Measurements from ENCODE around the gene CPSF3. TPM values are rescaled to one million over a fixed set of nuclear protein-coding genes. Genes with fewer than 3 reads are reported as not detected.

Gene CPSF3
- total RNA-seq, 1 experiment from 2014 or later, result 68.5 TPM

DNA sequence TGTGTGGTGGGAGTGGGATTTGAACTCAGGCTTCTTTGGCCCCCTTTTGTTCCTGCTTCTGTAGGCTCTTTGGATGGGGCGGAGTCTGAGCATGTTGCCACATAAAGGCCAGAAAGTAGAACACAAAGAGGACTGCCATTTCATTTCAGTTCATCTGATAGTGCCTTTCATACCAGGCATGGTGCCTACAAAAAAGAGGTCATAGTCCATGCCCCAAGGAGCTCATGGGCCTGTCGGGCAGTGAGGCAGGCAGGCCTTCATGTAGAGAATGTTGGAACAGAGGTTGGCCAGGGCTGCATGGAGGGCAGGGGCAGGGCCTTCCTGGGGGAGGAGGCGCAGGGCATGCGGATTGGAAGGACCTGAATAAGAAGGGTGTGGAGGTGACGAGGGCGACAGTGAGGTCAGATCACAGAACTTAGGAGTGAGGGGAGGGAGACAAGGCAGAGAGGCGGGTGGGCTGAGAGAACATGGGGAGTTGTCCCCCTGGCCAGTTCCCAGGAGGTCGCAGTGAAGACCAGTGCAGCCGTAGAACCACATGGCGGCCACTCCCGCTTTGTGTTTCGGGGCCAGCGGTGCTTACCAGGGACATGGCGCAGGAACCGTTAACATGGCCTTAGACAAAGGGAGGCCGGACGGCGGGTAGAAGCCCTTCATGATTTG is 49.3 kb upstream of the CPSF3 start:
- TF ChIP-seq ELF1 (IDR thresholded peaks at IDR 0.05; ENCODE audit: borderline replicate concordance, low read depth), result no peak
- BruUV-seq (replicated peaks), result no TSS peak
- Histone ChIP-seq H3K36me3 (ENCODE audit: control insufficient read depth in 1 of 2, insufficient read depth in 2 of 2, low read length in 2 of 2) (no peaks in the 10 kb centered on the region), H3K27me3 (ENCODE audit: insufficient read depth, low read length) (no peaks in the 10 kb centered on the region), H3K4me1 (ENCODE audit: control insufficient read depth in 1 of 2, insufficient read depth in 2 of 2, low read length in 2 of 2) (peaks cover 20 to 22% of the 10 kb centered on the region in 2 experiments), H2AFZ (ENCODE audit: low read depth, low read length, poor library complexity, severe bottlenecking) (no peak overlapping the region), H3K4me3 (replicated peaks in 1 of 2; ENCODE audit: low read depth in 1 of 2, low read length in 2 of 2) (no peak overlapping the region), H3K27ac (ENCODE audit: low read depth, low read length) (no peak overlapping the region), H3K4me2 (ENCODE audit: low read length) (no peak overlapping the region), H3K9ac (ENCODE audit: low read length) (no peak overlapping the region), H3K9me3 (ENCODE audit: control insufficient read depth in 1 of 2, insufficient read depth in 1 of 2, low read depth in 1 of 2, low read length in 2 of 2) (no peaks in the 10 kb centered on the region), H3K79me2 (ENCODE audit: insufficient read depth, low read length) (no peaks in the 10 kb centered on the region), H3K9me2 (ENCODE audit: insufficient read depth) (no peaks in the 10 kb centered on the region), H4K20me1 (ENCODE audit: insufficient read depth) (no peaks in the 10 kb centered on the region)
- intact Hi-C loops (cut with micrococcal nuclease), result no loop called here
- ChIA-PET CTCF (interaction anchor here (1.0 kb wide), 1 partner anchor 231 kb away, joined by 3 read pairs; no protein-coding TSS in a partner anchor), RAD21 (ENCODE audit: low non-redundant PET in 1 of 2, low total read pairs in 2 of 2, uncharacterized antibody in 2 of 2, unreplicated experiment in 2 of 2) (interaction anchor here in 1 of 2 experiments (0.7 kb wide), 1 partner anchor 232 kb away, joined by 4 read pairs; no protein-coding TSS in a partner anchor), POLR2A (interaction anchor here (0.7 kb wide), 1 partner anchor 34 kb away, joined by 3 read pairs; no protein-coding TSS in a partner anchor)
- ATAC-seq (no peak), DNase-seq (ENCODE audit: low read depth, low spot score) (no peak)

DNA sequence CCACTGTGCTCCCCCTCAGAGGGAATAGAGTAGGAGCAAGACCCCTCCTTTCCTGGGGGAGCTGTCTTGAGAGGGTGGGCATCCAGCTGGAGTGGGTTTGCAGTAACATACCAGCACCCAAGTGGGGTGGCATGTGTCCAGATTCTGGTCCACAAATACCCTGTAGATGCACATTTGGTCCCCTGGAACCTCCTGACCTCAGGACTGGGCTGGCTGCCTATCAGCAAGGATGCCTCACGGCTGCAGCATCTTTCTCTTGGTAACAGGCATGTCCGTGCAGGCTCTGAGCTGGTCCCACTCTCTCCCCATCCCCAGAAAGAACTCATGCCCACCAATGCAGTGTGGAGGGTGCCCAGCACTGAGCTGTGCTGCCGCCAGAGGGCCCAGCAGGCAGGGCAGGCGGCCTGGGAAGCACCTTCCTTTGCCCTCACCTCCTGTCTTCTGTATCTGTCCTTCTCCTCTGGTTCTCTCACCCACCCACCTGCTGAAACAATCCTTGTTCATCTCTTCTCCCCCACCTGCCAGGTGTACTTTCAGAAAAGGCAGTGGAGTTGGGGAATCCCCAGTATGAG is 47.5 kb upstream of the CPSF3 start:
- ATAC-seq, result no peak
- no peaks in the 10 kb centered on the region for H3K36me3 ChIP-seq (ENCODE audit: control insufficient read depth in 1 of 2, insufficient read depth in 2 of 2, low read length in 2 of 2)
- no TSS peak for BruUV-seq (replicated peaks)
- no peaks in the 10 kb centered on the region for H3K79me2 ChIP-seq (ENCODE audit: insufficient read depth, low read length)
- no peaks in the 10 kb centered on the region for H4K20me1 ChIP-seq (ENCODE audit: insufficient read depth)
- ChIA-PET CTCF (no interaction called here), RAD21 (ENCODE audit: low non-redundant PET in 1 of 2, low total read pairs in 2 of 2, uncharacterized antibody in 2 of 2, unreplicated experiment in 2 of 2) (no interaction called here), POLR2A (no interaction called here)
- peaks cover 36 to 38% of the 10 kb centered on the region in 2 experiments for H3K4me1 ChIP-seq (ENCODE audit: control insufficient read depth in 1 of 2, insufficient read depth in 2 of 2, low read length in 2 of 2)
- no peak overlapping the region for H3K4me2 ChIP-seq (ENCODE audit: low read length)
- no peak for DNase-seq (ENCODE audit: low read depth, low spot score)
- no peaks in the 10 kb centered on the region for H3K9me2 ChIP-seq (ENCODE audit: insufficient read depth)
- H3K27ac ChIP-seq (ENCODE audit: low read depth, low read length), result no peak overlapping the region
- H3K9ac ChIP-seq (ENCODE audit: low read length), result no peak overlapping the region
- no peak overlapping the region for H2AFZ ChIP-seq (ENCODE audit: low read depth, low read length, poor library complexity, severe bottlenecking)
- H3K4me3 ChIP-seq (replicated peaks in 1 of 2; ENCODE audit: low read depth in 1 of 2, low read length in 2 of 2), result no peak overlapping the region
- intact Hi-C loops (cut with micrococcal nuclease), result no loop called here
- H3K27me3 ChIP-seq (ENCODE audit: insufficient read depth, low read length), result no peaks in the 10 kb centered on the region
- no peaks in the 10 kb centered on the region for H3K9me3 ChIP-seq (ENCODE audit: control insufficient read depth in 1 of 2, insufficient read depth in 1 of 2, low read depth in 1 of 2, low read length in 2 of 2)
- no peak for TF ChIP-seq JUND (IDR thresholded peaks at IDR 0.05)
- no peak for TF ChIP-seq RAD21 (IDR thresholded peaks at IDR 0.05; ENCODE audit: low read depth)
- TF ChIP-seq, protein P1, sequence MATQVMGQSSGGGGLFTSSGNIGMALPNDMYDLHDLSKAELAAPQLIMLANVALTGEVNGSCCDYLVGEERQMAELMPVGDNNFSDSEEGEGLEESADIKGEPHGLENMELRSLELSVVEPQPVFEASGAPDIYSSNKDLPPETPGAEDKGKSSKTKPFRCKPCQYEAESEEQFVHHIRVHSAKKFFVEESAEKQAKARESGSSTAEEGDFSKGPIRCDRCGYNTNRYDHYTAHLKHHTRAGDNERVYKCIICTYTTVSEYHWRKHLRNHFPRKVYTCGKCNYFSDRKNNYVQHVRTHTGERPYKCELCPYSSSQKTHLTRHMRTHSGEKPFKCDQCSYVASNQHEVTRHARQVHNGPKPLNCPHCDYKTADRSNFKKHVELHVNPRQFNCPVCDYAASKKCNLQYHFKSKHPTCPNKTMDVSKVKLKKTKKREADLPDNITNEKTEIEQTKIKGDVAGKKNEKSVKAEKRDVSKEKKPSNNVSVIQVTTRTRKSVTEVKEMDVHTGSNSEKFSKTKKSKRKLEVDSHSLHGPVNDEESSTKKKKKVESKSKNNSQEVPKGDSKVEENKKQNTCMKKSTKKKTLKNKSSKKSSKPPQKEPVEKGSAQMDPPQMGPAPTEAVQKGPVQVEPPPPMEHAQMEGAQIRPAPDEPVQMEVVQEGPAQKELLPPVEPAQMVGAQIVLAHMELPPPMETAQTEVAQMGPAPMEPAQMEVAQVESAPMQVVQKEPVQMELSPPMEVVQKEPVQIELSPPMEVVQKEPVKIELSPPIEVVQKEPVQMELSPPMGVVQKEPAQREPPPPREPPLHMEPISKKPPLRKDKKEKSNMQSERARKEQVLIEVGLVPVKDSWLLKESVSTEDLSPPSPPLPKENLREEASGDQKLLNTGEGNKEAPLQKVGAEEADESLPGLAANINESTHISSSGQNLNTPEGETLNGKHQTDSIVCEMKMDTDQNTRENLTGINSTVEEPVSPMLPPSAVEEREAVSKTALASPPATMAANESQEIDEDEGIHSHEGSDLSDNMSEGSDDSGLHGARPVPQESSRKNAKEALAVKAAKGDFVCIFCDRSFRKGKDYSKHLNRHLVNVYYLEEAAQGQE (IDR thresholded peaks at IDR 0.05; ENCODE audit: low read depth), result no peak
- no peak for TF ChIP-seq YY1 (IDR thresholded peaks at IDR 0.05; ENCODE audit: extremely low read depth, insufficient replicate concordance, low read depth, low read length)
- TF ChIP-seq, protein P2, sequence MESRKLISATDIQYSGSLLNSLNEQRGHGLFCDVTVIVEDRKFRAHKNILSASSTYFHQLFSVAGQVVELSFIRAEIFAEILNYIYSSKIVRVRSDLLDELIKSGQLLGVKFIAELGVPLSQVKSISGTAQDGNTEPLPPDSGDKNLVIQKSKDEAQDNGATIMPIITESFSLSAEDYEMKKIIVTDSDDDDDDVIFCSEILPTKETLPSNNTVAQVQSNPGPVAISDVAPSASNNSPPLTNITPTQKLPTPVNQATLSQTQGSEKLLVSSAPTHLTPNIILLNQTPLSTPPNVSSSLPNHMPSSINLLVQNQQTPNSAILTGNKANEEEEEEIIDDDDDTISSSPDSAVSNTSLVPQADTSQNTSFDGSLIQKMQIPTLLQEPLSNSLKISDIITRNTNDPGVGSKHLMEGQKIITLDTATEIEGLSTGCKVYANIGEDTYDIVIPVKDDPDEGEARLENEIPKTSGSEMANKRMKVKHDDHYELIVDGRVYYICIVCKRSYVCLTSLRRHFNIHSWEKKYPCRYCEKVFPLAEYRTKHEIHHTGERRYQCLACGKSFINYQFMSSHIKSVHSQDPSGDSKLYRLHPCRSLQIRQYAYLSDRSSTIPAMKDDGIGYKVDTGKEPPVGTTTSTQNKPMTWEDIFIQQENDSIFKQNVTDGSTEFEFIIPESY (IDR thresholded peaks at IDR 0.05; ENCODE audit: extremely low read depth, insufficient replicate concordance, low read length), result no peak
- TF ChIP-seq, protein P3, sequence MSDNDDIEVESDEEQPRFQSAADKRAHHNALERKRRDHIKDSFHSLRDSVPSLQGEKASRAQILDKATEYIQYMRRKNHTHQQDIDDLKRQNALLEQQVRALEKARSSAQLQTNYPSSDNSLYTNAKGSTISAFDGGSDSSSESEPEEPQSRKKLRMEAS (IDR thresholded peaks at IDR 0.05), result no peak
- no peak for TF ChIP-seq EZH2 (IDR thresholded peaks at IDR 0.05)
- no peak for TF ChIP-seq FOSL1 (IDR thresholded peaks at IDR 0.05; ENCODE audit: low read depth)
- TF ChIP-seq ZFX (IDR thresholded peaks at IDR 0.05), result no peak
- no peak for TF ChIP-seq POLR2A (IDR thresholded peaks at IDR 0.05; ENCODE audit: borderline replicate concordance, extremely low read depth, insufficient read depth, insufficient read length)
- TF ChIP-seq, protein P4, sequence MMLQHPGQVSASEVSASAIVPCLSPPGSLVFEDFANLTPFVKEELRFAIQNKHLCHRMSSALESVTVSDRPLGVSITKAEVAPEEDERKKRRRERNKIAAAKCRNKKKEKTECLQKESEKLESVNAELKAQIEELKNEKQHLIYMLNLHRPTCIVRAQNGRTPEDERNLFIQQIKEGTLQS (IDR thresholded peaks at IDR 0.05), result no peak
- TF ChIP-seq SRF (IDR thresholded peaks at IDR 0.05; ENCODE audit: low read depth), result no peak
- no peak for TF ChIP-seq EGR1 (IDR thresholded peaks at IDR 0.05; ENCODE audit: low read depth)

Data from HCT116 (cell line).